NCI-H524 treated with DMSO at 0.1 percent for 48 hours (cell line): ENCODE data around the gene FOXI3.

Source experiments
- DNase-seq: peaks from one replicate; lab custom pipeline; 2025; lab: John Stamatoyannopoulos, UW

Gene FOXI3

DNA sequence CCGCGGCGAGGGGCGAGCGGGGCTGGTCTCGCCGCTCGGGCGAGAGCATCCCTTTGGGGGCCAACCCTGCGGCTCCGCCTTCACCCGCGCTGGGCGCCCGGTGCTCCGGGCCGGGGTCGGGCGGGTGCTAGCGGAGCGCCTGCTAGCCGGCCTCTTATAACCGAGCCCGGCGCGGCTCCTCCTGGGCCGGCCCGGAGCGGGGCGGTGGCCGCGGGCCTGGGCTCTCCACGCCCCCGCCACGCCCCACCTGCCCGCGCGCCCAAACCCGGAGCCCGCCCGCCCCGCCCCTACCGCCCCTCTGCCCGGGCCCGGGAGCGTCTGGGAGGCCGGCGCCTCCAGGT is at the start of gene FOXI3:
Gene FOXI3, minus strand, starts transcription at position 129 of the 341 bp plus-strand sequence. CDS start 158 bp downstream, outside the sequence.
- DNase-seq, result no peak

DNA sequence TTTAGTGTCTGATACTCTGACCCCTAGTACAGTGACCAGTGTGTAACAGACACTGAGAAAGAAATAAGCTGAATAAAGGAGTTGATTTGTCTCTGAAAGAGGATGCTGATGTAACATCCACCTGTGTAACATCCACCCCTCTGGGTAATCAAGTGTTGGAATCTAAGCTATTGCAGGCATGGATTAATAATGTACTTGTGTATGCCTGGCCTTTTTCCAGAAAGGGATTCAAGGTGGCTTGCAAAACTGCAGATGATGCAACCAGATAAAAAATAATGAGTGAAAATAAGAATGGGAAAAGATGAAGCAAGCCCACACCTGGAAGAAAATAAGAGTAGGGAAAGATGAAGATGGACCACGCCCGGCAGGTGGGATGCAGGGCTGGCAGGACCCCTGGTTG is 48.2 kb upstream of the FOXI3 start:
- DNase-seq, result no peak

DNA sequence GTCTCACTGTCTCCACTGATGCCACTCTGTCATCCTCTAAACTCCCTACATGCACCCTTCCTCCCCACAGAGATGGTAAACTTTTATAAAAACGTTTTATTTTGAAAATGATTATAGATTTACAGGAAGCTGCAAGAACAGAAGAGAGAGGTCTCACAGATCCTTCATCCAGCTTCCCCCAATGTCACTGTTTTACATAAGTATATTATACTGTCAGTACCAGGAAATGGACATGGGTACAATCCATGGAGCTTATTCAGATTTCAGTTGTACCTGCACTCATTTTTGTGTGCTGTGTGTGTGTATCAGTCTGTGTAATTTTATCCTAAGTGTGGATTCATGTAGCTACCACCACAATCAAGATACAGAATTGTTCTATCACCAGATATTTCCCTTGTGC is 46.7 kb upstream of the FOXI3 start:
- DNase-seq, result no peak

DNA sequence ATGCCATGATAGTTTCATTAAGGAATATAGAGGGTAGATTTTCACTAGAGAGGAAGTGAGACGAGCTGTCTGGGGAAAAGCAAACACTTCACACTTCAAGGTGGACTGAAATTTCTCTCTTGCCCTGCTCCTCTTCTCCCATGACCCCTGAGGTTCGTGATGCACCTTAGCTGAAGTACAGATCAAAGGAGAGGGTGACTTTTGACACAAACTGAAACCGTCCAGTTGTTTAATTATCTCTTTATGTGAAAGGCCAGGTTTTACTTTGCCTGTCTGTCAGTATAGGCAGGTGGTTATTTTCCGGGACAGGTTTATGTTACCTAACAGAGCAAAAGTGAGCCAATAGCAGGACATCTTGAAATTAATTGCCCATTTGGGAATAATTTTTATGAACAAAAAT is 41.0 kb upstream of the FOXI3 start:
- no peak for DNase-seq

DNA sequence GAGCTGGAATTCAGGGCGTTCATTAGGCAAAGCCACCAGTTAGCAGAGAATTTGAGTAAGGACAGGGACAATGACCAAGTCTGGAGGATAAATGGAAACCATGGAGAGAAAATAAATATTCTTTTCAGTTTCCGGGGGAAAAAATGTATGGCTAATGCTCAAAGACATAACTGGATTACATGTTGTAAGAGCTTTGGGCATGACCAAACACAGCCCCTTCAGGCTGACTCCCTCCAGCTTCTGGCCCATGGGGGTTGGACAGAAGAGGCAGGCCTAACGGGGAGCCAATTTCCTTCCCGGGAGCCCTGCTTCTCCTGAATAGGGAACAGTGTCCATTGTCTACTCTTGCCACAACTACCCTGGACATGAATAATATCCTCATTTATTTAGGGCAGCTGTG is 39.5 kb upstream of the FOXI3 start:
- DNase-seq, result no peak

DNA sequence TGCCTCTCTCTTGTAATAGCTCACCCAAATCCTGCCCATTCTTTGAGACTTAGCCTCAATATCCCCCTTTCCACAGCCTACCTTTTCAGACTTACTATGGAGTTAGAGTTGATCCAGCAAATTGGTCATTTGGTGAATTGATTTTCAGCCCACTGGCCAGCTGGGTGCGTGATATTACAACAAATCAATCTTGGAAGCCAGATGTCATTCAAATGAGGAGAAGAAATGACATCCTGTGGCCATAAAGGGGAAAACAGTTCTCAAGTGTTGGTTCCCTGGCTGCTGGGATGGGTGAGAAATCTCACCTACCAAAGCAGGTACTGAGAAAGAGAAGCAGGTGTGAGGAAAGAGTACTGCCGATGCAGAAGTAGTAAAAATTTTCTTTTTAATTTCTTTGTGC is 36.7 kb upstream of the FOXI3 start:
- no peak for DNase-seq

DNA sequence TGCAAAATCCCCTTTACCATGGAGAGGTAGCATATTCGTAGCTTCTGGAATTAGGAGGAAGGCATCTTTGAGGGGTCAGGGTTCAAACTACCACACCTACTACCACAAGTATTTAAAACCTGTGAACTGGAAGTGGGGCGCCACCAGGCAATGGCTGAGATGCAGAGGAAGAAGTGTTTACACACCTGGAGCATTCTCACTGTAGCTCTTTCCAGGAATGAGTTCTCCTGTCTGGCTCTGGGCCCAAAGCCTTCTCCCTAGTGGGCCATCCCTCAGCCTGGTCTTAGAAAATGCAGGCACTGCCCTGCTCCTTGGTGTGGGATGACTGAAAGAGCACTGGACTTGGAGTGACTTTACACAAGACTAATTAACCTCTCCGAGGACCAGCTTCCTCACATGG is 30.7 kb upstream of the FOXI3 start:
- no peak for DNase-seq

DNA sequence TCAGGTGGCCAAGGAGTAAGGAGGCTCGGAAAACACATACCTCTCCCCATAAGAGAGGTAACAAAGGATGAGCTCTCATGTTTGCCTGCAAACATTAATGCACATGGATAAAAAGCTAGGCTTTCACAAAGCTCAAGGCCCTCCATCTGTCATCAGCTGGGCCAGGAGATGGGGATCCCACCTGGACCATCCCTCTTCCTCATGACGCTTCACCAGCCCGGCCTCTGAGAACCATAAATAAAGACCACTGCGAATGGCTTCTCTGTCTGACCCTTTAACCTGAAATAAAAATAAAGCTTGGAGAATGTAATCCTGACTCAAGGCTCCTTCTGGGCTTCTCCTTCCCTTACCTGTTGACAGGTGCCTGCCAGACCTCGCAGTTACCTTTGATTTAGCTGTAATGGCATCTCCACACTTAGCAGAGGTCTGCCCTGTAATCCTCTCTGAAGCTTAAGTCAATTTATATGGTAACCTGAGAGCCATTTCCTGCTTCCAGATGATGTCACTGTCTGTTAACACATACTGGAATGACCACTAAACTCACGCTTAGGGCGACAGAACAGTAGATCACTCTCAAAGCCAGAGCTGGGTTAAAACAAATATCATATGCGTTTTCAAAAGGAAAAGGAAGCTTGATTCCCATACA is 29.3 kb upstream of the FOXI3 start:
- no peak for DNase-seq

DNA sequence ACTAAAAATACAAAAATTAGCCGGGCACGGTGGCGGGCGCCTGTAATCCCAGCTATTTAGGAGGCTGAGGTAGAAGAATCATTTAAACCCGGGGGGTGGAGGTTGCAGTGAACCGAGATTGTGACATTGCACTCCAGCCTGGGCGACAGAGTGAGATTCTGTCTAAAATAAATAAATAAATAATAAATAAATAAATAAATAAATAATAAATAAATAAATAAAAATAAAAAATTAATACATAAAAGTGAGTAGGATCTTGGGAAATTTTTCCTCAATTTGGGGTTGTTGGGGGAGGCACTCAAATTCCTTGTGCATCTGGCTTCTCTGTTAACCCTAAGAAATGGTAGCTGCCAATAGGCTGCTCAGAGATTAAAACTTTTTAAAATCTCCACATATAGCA is 20.3 kb upstream of the FOXI3 start:
- no peak for DNase-seq

DNA sequence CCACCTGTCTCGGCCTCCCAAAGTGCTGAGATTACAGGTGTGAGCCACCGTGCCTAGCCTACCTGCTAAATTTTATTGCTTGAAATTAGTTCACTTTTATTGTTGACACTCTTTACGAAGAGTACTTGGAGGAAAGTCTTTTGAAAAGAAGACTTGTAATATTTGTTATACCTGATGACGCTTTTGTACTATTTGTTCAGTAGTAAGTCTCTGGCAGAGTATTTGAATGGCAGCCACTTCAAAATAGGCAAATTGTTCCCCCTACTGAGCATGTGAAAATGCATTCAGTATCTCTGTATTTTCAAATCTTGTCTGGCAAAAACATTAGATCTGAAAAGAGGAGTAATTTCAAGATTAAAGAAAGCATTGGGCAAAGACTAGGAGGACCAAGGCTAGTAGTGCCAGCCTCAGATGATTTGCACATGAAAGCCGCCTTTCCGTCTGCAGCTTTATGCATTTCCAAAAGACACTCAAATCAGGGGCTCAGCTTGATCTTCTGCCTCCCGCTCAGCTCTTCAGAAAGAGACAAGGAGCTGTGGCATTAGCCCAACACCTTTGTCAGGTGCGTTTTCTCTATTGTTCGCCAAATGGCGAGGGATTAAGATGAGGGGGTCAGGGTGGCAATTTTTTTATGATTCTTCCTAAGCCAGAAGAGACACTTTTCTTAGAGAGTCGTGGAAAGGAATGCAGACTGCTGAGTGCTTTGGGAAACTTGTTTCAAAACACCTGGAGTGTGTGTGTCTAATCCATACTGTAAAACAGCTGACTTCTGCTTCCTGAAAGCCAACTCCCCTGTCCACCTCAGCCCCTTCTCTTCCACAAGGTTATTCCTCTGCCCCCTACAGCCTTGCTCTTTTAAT is 18.8 kb upstream of the FOXI3 start:
- DNase-seq, result no peak

DNA sequence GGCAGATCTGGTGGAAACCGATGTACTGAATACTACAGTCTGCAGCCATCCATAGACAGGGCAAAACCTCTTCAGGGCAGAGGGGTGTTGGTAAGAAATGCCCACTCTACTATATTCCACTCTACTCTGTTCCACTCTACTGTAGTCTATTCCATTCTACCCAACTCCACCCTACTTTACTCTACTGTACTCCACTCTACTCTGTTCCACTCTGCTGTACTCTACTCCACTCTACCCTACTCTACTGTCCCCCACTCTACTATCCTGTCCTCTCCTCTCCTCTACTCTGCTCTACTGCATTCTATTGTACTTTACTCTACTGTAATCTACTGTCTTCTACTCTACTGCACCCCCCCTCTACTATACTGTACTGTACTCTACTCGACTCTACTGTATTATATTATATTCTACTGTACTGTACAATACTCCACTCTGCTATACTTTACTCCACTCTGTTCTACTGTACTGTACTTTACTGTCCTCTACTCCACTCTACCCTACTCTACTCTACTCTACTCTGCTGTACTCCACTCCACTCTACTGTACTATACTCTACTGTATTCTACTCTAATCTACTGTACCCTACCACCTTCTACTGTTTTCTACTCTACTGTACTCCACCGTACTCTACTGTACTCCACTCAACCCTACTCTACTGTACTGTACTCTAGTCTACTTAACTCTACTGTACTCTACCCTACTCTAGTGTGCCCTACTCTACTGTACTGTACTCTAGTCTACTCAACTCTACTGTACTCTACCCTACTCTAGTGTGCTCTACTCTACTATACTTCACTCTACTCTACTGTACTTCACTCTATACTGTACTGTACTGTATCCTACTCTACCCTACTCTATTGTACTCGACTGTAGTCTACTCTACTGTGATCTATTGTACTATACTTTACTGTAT is 17.0 kb upstream of the FOXI3 start:
- DNase-seq, result no peak

DNA sequence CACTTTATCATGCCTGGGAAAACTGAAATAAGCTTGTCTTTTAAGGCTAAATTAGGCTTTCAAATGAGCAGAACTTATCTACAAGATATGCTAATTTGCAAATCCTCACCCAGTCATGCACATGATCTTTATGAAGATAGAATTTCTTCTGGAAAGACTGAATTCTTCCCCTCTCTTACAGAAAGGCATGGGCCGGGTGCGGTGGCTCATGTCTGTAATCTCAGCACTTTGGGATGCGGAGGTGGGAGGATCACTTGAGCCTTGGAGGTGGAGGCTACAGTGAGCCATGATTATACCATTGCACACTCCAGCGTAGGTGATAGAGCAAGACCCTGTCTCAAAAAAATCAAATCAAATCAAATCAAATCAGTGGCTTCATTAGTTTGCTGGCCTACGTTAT is 11.7 kb upstream of the FOXI3 start:
- DNase-seq, result no peak

DNA sequence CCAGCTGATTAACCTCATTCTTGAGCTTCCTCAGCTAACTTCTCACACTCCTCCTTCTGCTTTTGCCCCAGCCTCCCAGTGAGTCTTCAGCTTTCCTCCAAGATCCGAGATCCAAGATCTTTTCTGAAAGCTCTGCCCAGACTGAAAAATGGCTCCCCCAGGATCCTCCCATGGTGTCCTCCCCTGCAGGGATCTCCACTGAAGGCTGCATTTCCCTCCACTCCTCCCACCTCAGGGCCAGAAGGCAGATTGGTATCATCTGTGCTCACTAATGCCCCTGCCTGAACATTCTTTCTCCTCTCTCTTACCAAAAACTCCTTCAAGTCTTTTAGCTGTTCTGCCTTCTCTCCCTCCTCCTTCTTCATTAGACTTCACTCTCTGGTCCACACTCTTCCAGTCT is 6.1 kb upstream of the FOXI3 start:
- no peak for DNase-seq

DNA sequence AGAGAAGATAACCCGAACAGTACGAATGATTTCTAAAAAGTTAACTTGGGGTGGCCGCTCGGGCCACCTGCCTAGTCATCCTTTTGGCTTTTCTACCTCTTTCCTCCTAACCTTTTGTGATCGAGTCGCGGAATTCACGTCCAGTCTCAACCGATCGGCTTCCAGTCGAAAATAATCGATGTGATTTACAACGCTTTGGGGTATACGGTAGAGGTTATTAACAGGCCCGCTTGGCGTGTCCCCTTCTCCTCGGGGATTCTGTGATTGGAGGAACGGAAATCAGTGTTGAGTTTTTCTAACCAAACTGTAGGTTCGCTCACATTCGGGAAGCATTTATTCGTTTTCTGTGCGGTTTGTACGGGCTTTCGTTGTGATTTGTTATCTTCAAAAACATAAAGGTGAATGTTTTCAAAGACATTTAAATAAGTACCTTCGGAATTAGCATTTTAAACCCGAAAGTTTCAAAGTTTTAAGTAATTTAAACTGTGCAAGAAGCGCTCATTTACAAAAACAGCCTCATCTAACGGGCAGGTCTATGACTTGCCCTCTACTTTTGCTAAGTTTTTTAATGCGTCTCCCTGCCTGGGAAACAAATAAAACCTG is 588 bp upstream of the FOXI3 start:
- DNase-seq, result no peak

DNA sequence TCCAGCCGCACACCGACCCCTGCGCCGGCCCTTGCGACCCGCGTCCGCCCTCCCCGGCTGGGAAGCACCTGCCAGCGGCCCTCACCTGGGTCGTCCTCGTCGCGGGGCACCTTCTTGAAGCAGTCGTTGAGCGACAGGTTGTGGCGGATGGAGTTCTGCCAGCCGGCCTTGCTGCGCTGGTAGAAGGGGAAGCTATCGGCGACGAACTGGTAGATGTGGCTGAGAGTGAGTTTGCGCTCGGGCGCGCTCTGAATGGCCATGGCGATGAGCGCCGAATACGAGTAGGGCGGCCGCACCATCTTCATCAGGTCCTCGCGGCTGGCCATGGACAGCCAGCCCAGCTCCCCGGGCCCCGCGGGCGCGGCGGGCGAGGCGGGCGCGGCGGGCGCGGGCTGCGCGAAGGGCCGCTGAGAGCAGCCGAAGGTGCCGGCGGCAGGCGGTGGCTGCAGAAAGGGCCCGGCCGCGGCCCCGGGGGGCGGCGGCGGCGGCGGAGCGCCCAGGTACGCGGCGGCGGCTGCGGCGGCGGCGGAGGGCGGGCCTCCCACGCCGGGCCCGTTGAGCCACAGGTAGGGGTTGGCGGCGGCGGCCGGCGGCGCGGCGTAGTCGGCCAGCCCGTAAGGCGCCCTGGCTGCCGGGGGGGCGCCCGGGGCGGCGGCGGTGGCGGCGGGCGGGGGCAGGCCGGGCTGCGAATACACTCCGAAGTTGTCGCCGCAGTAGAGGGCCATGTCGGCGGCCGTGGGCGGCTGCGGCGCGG is 505 bp downstream of the FOXI3 start:
- no peak for DNase-seq

DNA sequence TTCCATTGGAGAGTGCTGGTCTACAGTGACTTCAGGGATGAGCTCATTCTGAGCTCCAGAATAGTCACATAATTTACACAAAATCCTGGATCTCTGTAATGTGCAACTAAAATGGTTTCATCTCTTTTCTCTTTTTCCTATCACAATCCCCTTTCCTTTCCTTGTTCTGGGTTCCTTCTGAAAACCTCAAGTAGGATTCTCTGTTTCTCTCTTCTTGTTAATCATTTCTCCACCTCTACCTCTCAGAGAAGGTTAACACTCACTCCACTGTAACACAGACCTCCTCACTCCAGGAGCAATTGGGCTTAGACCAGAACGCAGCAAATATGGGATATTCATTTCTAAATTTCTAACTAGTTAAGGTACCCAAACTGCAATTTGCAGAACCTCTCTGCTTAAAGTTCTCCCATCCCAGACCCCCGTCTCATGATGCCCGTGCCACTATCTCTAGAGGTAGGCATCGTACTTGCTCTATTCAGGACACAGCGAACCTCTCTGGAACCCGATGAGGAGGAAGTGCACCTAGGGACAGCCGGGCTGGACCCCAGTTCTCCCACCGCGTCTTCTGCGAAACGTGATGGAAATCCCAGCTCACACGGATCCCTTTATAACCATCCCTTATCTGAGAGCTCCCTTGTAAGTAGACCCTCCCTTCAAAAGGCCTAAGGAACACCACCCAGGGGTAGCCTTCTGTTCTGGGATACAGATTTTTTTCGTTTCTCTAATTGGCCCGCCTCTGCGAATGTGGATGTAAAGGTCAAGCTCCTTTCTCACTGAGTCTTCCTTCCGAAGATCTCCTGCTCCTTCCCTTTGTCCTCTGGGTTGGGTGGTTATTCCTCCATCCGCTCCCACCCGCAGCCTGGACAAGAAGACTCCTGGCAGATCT is 1.3 kb downstream of the FOXI3 start:
- DNase-seq, result no peak

DNA sequence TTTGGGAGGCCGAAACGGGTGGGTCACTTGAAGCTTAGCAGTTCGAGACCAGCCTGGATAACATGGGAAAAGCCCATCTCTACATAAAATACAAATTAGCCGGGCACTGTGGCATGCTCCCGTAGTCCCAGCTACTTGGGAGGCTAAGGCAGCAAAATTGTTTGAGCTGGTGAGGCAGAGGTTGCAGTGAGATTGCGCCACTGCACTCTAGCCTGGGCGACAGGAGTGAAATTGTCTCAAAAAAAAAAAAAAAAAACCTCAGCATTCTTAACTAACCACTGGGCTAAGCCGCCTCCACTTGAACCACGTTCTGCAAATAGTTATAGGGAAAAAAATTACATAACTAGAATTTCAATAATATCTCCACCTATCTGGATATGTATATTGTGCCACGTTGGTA is 2.3 kb downstream of the FOXI3 start:
- DNase-seq, result no peak

DNA sequence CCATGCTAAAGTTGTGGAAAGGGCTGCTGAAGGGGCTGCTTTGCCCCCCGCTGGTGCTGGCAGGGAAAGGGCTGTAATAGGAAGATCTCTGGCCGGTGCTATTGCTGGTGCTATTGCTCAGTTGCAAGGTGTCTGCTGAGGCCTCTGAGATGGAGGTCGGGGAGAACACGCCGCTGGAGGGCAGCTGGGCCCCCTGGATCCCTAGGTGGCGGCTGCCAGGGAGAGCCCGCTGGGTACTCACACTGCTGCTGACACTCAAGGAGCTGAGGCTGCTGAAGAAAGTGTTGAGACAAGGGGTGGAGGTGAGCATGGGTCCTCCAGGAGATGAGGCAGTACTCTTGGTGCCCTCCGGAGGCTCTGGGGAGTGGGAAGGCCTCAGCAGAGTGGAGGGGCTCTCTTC is 4.2 kb downstream of the FOXI3 start:
- DNase-seq, result no peak

DNA sequence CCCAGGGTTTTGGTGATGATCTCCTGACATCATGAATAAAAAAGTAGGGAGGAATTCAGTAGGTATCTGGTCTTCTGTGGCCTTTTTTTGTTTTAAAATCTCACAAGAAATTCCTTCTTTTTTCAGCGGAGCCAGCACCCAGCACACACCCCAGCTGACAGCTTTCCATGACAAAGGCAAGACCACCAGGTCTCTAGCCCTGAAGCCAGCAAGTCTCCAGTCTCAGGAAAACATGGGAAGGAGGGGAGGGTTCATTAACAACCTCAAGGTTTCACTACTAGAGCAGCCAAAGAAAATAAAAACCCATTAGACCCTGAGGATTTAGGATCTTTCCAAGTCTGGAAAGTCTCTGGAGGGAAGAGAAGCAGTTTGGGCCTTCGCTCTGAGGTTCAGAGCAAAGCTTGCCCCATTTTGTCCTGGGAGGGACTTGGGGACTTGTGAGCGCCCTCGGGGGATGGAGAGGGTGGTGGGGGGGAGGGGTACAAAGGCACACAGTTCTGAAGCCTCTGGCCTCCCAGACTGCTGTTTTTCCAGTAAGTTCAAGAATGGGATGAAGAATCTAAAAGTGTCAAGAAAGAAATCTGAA is 9.0 kb downstream of the FOXI3 start:
- DNase-seq, result no peak

DNA sequence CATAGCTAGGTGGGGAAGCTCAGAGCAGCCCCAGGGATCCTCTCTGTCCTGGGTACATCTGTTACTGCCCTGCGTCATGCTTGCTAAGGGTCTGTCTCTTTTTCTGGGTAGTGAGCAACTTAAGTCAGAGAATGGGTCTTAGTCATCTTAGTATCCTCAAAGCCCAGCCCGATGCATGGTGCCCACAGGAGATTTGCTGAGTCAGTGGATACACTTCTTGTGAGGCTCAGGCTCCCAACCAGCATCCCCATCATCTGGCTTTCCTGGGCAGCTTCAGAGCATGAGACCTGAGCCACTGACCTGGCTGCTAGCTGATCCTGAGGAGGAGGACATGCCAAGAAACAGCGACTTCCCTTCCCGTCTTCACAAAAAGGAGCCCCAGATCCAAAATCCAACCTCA is 10.0 kb downstream of the FOXI3 start:
- no peak for DNase-seq
